Subcutaneous adipose tissue (tissue), 4 donors: ENCODE results near the gene PAFAH1B1. TPM values are rescaled to one million over a fixed set of nuclear protein-coding genes. Genes with fewer than 3 reads are reported as not detected.

Experiments used
- CTCF ChIP-seq: fragments of 450-650 bp; IDR thresholded peaks from one replicate; pipeline ENCODE4 v1.5.1; 2016; ENCODE audit warnings: low read depth, mild to moderate bottlenecking, control low read depth, antibody characterized with exemption, moderate library complexity
- total RNA-seq, 4 donors: library from RNA; depleted of rRNA; stranded (reverse); fragments of >200 nt; gene quantifications; one replicate each; pipeline ENCODE4 v1.1.0, GENCODE V29; 2016

PAFAH1B1 gene
- total RNA-seq, 4 donors from 2014 or later: 102 to 145 (median 138) TPM

DNA sequence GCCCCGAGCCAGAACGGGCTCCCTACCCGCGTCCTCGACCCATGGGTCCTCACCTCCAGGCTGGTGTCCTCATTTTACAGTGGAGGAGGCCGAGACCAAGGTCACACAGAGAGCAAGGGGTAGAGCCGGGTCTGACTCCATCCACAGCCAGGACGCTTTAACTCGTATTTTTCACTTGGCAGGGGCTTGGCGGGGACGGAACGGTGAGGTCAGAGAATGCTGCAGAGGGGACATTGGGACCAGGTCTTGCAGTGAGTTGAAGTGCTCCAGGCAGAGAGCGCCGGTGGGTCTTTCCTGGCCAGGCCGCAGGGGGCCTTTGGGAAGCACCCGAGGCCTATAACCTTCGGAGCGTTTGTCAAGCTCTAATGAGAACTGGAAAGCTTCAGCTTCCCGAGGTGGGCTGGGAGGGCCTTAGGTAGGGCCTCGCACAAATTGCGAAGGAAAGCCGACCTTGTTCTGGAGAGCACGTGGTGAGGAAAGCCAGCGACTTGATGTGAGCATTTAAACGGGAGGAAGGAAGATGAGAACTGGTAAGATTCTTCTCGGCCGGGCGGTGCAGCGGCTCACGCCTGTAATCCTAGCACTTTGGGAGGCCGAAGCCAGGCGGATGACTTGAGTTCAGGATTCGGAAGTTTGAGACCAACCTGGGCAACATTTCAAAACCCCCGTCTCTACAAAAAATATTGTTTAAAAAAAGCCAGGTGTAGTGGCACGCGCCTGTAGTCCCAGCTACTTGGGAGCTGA, 119.0 kb downstream of the PAFAH1B1 start:
- TF ChIP-seq CTCF: no peak

GRCh38 chr17:2713881-2714280, 120.4 kb downstream of the PAFAH1B1 start:
- TF ChIP-seq CTCF: no peak

DNA sequence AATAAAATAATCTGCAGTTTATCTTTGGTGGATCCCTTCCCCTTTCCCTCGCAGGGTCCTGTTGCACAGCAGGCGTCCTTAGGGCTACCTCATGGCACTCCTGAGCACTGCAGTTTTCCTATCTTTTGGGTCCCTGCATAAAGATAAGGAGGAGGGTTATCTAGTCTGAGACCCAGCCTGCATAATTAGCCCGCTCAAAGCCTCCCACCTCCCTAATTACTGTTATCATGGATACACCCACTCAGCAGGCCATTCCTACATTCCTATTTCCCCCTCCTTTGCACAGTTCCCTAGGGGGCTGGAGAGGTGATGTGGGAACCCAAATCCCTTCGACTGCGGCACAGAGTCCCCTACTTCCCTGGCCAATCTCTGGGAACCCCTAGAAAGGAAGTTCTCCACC, 123.2 kb downstream of the PAFAH1B1 start:
- TF ChIP-seq CTCF: no peak

DNA sequence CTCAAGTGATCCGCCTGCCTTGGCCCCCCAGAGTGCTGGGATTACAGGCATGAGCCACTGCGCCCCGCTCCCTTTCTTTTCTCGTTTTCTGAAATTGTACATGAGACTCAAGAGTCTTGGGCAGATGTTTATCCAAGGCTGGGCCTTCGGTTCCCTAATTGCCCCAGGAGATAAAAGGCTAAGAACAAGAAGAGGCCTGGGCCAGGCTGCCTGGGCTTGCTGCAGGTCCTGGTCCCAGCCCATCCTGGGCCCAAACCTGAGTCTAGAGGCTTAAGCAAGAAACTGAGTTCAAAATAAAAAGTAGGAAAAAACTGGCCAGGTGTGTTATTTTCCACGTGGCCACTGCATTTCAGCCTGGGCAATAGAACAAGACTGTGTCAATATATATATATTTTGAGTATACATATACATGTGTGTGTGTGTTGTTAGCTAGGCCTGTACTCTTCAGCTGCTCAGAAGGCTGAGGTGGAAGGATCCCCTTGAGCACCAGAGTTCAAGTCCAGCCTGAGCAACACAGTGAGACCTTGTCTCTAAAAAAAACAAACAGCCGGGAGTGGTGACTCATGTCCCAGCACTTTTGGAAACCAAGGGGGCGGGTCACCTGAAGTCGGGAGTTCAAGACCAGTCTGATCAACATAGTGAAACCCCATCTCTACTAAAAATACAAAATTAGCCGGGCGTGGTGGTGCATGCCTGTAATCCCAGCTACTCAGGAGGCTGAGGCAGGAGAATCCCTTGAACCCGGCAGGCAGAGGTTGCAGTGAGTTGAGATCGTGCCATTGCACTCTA, 124.9 kb downstream of the PAFAH1B1 start:
- no peak for TF ChIP-seq CTCF

DNA sequence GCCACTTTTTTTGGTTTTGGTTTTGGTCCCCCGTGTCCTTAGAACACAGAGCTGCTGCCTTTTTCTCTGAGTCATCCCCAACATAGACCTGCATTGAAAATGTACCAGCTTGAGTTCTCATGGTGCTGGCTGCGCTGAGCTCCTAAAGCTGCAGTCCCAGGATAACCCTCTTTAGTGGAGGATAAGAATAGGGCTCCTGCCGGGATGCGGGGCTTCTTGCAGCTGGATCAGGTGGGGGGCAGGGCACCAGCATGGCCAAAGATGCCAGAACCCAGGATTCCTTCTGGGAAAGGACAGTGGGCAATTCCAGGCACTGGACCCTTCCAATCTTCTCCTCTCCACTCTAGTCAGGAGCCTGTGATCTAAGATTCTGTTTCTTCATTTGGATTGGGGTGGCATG, 126.4 kb downstream of the PAFAH1B1 start:
- no peak for TF ChIP-seq CTCF

DNA sequence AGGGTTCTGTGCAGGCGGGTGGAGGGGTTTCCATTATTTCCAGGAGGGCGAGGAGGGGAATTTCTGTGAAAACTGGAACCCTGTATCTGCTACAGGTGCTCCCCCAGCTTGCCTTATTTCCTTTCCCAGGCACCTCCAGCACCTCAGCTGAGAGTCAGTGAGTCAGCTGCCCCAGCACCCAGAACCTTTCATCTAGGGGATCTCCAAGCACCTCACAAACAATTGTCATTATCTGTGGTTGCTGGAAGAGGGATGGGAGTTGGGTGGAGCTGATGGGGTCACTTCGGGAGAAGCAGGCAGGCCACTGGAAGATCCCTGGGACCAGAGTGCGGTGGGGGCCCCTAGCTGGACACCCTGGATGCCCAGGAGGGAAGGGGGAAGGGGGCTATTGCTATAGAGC, 128.1 kb downstream of the PAFAH1B1 start:
- no peak for TF ChIP-seq CTCF

- no peak for TF ChIP-seq CTCF
Observed at GRCh38 chr17:2722611-2723010, 129.2 kb downstream of the PAFAH1B1 start.
